Transverse colon (tissue), 4 donors: ENCODE measurements around the gene UBIAD1. TPM values are rescaled to one million over a fixed set of nuclear protein-coding genes. Genes with fewer than 3 reads are reported as not detected.

Experiments
- DNase-seq: peaks from one replicate; pipeline ENCODE4 v3.0.0-alpha.2; 2019
- H3K27ac ChIP-seq, 4 donors: fragments of 200-600 bp; sonication (generic); 2 replicates each; pipeline ENCODE4 v1.5.1; 2016 to 2018; ENCODE audit warnings: inconsistent platforms in 4 of 4
- H3K27me3 ChIP-seq: fragments of 200-600 bp; sonication (generic); 2 replicates; pipeline ENCODE4 v1.5.1; 2017; ENCODE audit warnings: inconsistent platforms
- H3K36me3 ChIP-seq, 4 donors: fragments of 200-600 bp; sonication (generic); 2 replicates each; pipeline ENCODE4 v1.5.1; 2017 to 2019; ENCODE audit warnings: inconsistent platforms in 4 of 4
- H3K4me1 ChIP-seq, 4 donors: fragments of 200-600 bp; sonication (generic); 2 replicates each; pipeline ENCODE4 v1.5.1; 2017 to 2020; ENCODE audit warnings: inconsistent platforms in 4 of 4
- H3K4me3 ChIP-seq, 4 donors: fragments of 200-600 bp; sonication (generic); 1 replicate in 1 of 4; 2 replicates in 3 of 4; pipeline versions ENCODE4 v1.5.1 to v1.6.1; 2017 to 2019; ENCODE audit warnings: inconsistent platforms in 4 of 4
- H3K9me3 ChIP-seq, 2 donors: fragments of 200-600 bp; sonication (generic); 2 replicates each; pipeline ENCODE4 v1.5.1; 2017 to 2019; ENCODE audit warnings: inconsistent platforms in 2 of 2
- CTCF ChIP-seq, 5 experiments: fragments of 200-600 bp in 3 of 5; fragments of 450-650 bp in 2 of 5; sonication (generic) in 3 of 5; IDR thresholded peaks; 1 replicate in 2 of 5; 2 replicates in 3 of 5; pipeline ENCODE4 v1.5.1; 2016 to 2017; ENCODE audit warnings: antibody characterized with exemption in 5 of 5, inconsistent platforms in 3 of 5, mild to moderate bottlenecking in 2 of 5, moderate library complexity in 1 of 5
- EP300 ChIP-seq: sonication (generic); formaldehyde crosslinking; IDR thresholded peaks from one replicate; pipeline ENCODE4 v1.6.1; 2017; ENCODE audit warnings: antibody characterized with exemption, low read depth
- POLR2A ChIP-seq: fragments of 450-650 bp; IDR thresholded peaks from one replicate; pipeline ENCODE4 v1.6.1; 2016; ENCODE audit warnings: antibody characterized with exemption, mild to moderate bottlenecking, moderate library complexity
- POLR2AphosphoS5 ChIP-seq, 3 donors: sonication (generic); formaldehyde crosslinking; IDR thresholded peaks; one replicate each; pipeline ENCODE4 v1.6.1; 2016; ENCODE audit warnings: antibody characterized with exemption in 3 of 3
- WGBS, 2 donors: methylation state at CpG; one replicate each; pipeline ENCODE4 v1.1.5; 2018; ENCODE audit warnings: low coverage in 1 of 2; 5-methylcytosine and 5-hydroxymethylcytosine counted together
- in situ Hi-C, 4 donors: fragments of 200-750 bp; cut with MboI; loops; one replicate each; pipeline versions ENCODE4 v1.15.0 to v1.15.1; 2017; ENCODE audit warnings: low sequenced_read_pairs in 3 of 4, low pct_ligation_motif_present in 1 of 4, low pct_unique_long_range_greater_than_20kb in 1 of 4
- intact Hi-C: fragments of 100-400 bp; cut with DNase I; formaldehyde crosslinking; loops from one replicate; pipeline ENCODE4 v1.15.1; 2023; ENCODE audit warnings: low total_unique reads
- total RNA-seq, 4 donors: library from RNA; depleted of rRNA; stranded (reverse); fragments of >200 nt; gene quantifications; one replicate each; pipeline ENCODE4 v1.1.0, GENCODE V29; 2016

Gene UBIAD1
- total RNA-seq, 4 donors from 2014 or later = 8.6 to 12.3 (median 10.8) TPM

- TF ChIP-seq EP300 = no peak
- no peak for TF ChIP-seq POLR2A
- no peak for TF ChIP-seq CTCF (IDR thresholded peaks at IDR 0.05)
- TF ChIP-seq POLR2AphosphoS5 (IDR thresholded peaks at IDR 0.05) = no peak
- Histone ChIP-seq H3K27me3 (no peaks in the 10 kb centered on the region), H3K4me3 (peak overlapping the region; percentile 61 to 87 (median 72)), H3K36me3 (peaks cover 0 to 3% (median 0%) of the 10 kb centered on the region in 4 donors), H3K4me1 (peaks cover 14 to 29% (median 27%) of the 10 kb centered on the region in 4 donors), H3K9me3 (no peaks in the 10 kb centered on the region), H3K27ac (peak overlapping the region; percentile 86 to 95 (median 92))
- WGBS, 2 donors = 5 to 36% methylated on average over 1 to 22 of the region's 22 CpGs
- in situ Hi-C loops = no loop called here
- intact Hi-C loops = no loop called here
- no peak for DNase-seq
Measured at GRCh38 chr1:11273595-11274234, 717 bp downstream of the UBIAD1 start.

GRCh38 chr1:11279152-11279551 is 6.2 kb downstream of the UBIAD1 start:
- Histone ChIP-seq H3K4me1 (peaks cover 7 to 44% (median 20%) of the 10 kb centered on the region in 4 donors), H3K36me3 (peaks cover 0 to 6% (median 0%) of the 10 kb centered on the region in 4 donors)

GRCh38 chr1:11279630-11280029 is 6.6 kb downstream of the UBIAD1 start:
- 100% methylated on average over 1 of the region's 1 CpG; no CpG with 5 or more reads in 1 of the 2 donors for WGBS, 2 donors
- Histone ChIP-seq H3K4me3 (no peak overlapping the region), H3K4me1 (peaks cover 3 to 40% (median 15%) of the 10 kb centered on the region in 4 donors), H3K9me3 (no peaks in the 10 kb centered on the region), H3K27me3 (no peaks in the 10 kb centered on the region), H3K27ac (no peak overlapping the region), H3K36me3 (peaks cover 0 to 6% (median 0%) of the 10 kb centered on the region in 4 donors)
- TF ChIP-seq CTCF (IDR thresholded peaks at IDR 0.05) = no peak
- no peak for TF ChIP-seq POLR2AphosphoS5 (IDR thresholded peaks at IDR 0.05)
- no peak for TF ChIP-seq EP300
- TF ChIP-seq POLR2A = no peak
- intact Hi-C loops (no loop called here), in situ Hi-C loops (no loop called here)
- DNase-seq = no peak

More at GRCh38 chr1:11279152-11279551, 6.2 kb downstream of the UBIAD1 start:
- no peaks in the 10 kb centered on the region for H3K27me3 ChIP-seq
- in situ Hi-C loops = no loop called here
- DNase-seq = no peak
- WGBS, 2 donors = 75 to 90% methylated on average over 2 to 5 of the region's 5 CpGs
- no peaks in the 10 kb centered on the region for H3K9me3 ChIP-seq
- H3K27ac ChIP-seq = no peak overlapping the region
- intact Hi-C loops = no loop called here
- TF ChIP-seq EP300 (no peak), POLR2AphosphoS5 (IDR thresholded peaks at IDR 0.05) (no peak), CTCF (IDR thresholded peaks at IDR 0.05) (no peak), POLR2A (no peak)
- no peak overlapping the region for H3K4me3 ChIP-seq

GRCh38 chr1:11280719-11281376 is 7.8 kb downstream of the UBIAD1 start:
- Histone ChIP-seq H3K27ac (peak overlapping the region in 2 of 4 donors; percentile 41 to 47), H3K4me1 (peaks cover 0 to 27% (median 3%) of the 10 kb centered on the region in 4 donors), H3K27me3 (no peaks in the 10 kb centered on the region), H3K36me3 (peaks cover 0 to 6% (median 0%) of the 10 kb centered on the region in 4 donors), H3K4me3 (no peak overlapping the region), H3K9me3 (no peaks in the 10 kb centered on the region)
- DNase-seq = no peak
- intact Hi-C loops = no loop called here
- WGBS, 2 donors = 72 to 75% methylated on average over 2 to 4 of the region's 4 CpGs
- in situ Hi-C loops = no loop called here
- TF ChIP-seq POLR2AphosphoS5 (IDR thresholded peaks at IDR 0.05) (no peak), EP300 (no peak), POLR2A (no peak), CTCF (IDR thresholded peaks at IDR 0.05) (no peak)
